Amniotic epithelial cell (primary cell): ENCODE results near the gene ACVR1.
A peak's percentile ranks its signal among the peaks of the same experiment; 100 is the strongest.

Experiments
- DNase-seq: peaks from one replicate; pipeline ENCODE4 v3.0.0-alpha.2; 2010; ENCODE audit warnings: low read depth

ACVR1 gene

DNA sequence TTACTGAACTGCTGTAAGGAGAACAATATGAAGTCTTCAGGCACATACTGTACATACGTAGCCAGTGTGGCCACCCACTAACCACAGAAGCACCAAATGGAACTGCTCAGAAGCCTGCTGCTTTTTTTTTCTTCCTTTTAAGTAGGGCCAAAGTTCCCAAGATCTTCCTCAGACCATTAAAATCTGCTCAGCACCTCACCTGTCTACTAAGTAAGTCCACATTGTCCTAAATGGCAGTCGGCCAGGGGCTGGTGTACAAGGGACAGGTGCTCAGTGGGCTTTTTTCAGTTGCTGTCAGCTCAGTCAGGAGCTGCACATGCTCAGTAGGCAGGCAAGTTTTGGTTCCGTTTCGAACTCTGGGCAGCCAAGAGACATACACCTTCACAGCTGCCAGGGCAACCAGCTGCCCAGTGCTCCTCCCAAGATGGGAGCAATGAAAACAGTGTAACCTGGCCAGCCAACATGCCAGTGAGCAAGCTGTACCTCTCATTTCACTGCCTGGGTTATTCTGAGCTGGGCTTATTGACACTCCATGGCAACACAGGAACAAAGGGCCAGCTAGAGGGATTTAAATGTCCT, 86.1 kb downstream of the ACVR1 start:
- DNase-seq: no peak

DNA sequence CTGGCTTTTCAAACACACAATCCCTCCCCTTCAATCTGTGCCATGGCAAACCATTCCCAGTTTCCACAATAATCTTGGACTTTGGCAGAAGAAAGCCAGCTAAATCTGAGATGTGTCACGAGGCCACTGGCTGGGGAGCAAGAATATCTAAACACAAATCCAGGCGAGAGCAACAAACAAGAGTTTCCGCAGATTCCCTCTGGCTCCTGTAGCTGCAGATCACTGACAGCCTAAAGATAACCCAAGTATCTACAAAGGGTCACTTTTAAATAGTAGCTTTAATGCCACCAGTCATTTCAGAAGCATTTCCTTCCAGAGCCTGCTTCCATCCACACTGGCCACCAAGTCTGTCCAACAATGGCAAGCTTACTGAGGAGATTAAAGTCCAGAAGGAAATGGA, 86.9 kb downstream of the ACVR1 start:
- no peak for DNase-seq

DNA sequence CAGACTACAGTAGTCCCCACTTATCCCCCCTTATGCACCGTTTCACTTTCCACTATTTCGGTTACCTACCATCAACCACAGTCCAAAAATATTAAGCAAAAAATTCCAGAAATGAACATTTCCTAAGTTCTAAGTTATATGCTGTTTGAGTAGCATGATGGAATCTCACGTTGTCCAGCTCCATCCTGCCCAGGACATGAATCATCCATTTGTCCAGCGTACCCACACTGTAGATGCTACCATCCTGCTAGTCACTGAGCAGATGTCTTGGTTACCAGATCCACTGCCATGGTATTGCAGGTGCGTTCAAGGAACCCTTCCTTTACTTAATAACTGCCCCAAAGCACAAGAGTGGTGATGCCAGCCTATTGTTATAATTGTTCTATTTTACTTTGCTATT, 87.9 kb downstream of the ACVR1 start:
- no peak for DNase-seq

DNA sequence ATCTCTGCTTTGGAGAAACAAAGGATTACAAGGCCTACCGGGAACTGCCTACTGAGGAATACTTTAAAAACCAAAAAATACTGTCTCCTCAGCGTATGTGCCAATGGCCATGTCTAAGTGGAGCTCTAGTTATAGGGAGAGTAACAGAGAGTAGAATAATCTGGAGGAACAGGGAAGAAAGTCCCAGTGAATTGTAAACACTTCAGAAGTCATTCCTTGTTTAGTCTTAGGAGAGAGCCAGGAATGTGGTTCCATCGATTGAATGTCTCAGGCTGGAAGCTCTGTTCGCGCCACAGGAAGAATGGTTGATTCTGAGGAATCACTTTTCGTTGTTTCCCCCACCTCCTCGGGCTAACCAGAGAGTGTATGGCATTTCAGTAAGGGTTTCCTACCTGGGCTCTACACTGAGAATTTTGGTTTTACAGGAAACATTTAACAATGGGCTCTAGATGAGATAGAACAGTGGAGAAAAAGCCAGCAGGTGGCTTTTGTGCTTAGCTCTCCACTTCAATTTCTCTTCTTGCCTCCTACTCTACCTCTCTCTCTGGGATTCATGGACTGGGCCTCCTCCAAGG, 88.7 kb downstream of the ACVR1 start:
- DNase-seq: no peak

DNA sequence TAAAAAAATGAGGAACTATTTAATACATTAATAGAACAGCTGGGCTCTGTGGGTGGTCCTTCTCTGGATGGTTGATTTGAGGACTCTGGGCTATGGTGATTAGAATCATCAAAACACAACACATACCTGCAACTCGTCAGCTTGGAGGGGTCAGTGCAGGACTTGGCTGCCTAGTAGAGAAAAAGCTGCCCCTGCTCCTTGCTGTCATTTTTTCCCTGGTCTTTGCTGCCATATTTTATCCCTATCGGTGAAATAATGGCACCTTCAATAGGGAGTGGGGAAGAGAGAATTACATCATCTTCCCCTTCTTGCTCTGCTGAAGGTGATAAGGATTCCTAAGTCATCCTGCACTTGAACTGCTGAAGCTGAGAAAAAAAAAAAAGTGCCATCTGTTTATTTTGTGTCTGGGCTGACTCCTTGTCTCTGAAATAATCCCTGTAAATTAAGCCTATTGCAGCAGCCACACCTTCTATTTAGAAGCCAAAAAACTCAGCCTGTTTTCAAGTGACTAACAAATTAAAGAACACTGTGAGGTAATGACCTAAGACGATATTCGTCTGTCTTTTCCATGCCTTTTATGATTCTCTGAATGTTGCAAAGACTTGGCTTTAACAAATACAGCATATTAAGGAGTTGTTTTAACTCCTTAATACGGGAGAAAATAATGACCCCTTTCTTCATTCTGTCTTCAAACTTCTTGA, 89.3 kb downstream of the ACVR1 start:
- peak; percentile 15 for DNase-seq

DNA sequence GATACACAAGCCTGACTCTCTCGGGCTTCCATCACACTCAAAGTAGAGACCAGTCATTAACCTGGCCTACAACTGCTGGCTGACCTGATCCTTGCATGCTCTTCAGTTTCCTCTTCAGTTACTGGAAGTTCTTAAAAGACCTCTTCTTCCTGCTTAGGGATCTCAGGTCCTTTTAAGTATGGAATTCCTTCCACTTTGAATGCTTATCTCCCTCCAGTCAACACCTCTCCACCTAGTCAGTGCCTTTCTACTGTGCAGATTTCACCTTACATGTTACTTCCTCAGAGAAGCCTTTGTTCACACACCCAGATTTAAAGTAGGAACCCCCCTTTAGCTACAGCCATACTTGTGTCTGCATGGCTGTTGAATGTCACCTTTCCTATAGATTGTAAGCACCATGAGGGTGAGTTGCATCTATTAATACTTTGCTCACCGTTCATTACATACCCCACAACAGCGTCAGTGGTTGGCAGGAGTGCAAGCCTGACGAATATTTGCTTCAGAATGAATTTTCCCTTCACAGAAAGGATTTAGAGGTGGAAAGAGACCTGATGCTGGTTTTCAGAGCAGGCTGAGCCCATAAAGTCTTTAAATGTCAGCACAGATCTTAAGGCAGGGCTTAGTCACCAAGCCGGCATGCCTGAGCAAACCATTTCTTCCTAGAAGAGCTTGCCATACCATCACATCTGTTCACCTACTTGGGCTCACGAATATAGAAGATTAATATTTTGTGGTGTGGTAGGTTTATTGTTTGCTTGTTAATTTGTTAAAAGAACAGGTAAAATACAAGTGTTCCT, 90.1 kb downstream of the ACVR1 start:
- DNase-seq: peak; percentile 67

DNA sequence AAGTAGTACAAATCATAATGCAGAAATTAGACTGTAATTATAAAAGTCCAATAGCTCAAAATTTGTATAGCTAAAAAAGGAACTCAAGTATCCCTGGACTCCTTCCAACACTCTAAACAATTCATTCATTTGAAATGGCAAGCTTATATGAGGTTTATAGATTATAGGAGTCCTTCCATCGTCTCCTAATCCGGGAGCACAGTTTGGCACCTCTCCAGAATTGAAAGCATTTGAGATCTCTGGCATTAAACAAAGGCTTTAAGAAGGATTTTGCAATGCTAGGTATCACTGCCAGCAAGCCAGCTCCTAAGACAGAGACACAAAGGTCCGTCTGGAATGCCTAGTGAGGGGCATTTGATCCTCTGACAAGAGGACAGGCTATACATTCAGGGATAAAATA, 90.9 kb downstream of the ACVR1 start:
- DNase-seq: peak; percentile 48

DNA sequence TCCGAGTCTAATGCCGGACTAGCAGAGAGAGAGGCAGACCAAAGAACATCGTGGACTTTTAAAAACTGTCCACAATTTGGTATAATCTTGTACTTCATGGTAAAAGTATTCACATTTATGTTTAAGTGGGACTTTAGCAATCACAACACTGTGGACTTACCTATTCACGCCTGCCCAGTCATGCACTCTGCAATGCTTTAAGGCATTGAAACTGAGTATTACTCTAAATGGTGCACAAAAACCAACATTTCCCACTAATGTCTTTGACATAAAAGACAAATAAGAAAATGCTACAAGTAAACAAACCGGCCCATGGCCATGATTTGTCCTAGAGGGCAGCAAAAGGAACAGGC, 91.3 kb downstream of the ACVR1 start:
- no peak for DNase-seq

DNA sequence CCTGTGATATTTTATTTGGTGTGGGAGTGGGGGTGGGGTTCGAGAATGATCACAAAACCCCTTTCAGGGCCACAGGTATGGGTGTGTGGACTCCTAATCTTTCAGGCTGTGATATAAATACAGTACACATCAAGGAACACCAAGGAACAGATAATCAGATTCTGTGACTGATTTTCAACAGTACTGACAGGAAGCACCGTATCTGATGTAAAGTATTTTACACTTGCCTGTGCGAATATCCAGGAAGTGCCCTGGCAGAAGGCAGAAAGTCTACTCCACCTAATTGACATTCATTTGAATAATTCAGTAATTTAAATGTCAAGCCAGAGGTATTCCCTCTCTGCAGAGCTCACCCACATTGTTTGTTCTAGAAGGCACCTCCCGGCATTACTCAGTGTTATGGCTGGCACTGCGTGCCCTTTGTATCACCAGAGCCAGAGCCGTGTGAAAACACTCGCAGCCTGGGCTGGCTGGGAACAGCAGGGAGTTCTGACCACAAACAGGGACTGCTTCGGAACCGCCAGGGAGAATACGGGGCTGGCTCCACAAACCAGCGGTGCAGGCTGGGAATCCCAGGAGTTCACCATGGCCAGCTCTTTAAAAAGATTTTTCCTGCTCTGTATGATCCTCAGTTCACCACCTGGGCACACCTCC, 91.8 kb downstream of the ACVR1 start:
- DNase-seq: peak; percentile 50

DNA sequence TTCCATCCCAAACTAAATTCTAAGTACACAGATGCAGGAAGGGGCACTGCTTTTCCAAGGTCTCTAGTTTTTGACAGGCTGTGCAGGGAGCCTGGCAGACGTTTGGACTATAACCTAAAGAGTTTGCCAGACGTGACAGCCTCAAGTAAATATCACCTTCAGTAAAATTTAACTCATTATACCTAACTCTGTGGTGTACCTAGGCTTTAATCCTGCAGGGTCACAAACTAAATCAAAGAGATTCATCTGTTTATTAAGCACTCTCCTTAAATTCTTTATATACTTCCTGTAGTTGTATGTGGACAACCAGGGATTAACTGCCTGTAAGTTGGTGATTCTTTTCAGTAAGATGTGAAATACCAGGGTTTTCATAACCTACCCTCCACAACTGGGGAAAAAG, 92.9 kb downstream of the ACVR1 start:
- no peak for DNase-seq

DNA sequence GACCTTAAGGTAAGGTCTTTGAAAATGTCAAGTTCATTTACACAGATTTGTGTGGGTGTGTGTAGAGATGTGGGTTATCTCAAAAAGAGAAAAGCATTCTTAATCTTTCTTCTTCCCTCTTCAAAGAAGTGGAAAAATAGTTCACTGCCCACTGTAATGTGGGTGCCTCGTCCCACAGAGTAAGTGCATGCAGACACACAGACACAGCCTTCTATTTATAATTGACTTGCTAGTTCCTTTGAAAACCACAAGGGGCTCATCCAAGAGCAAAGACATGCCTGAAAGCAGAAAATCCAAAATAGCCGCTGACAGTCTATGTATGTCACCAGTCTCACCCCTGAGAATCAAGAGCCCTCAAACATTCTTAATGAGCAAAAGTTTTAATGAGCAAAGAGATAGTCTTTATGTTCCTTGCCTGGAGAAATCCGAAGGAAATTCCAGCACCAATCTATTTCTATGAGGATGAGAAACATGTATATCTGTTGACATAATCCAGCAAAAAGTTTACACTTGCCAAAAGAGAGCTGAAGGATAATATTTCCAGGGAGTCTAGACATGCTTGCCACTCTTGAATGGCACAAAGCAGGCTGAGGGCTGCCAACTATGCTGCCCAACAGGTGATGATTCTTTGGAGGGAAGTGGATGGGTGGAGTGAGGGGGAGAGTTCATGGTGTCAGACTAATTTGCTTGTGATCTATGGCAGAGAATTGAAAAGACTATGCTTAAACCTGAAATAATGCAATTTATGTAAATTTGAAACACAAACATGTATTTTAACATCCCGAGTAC, 93.9 kb downstream of the ACVR1 start:
- DNase-seq: no peak

DNA sequence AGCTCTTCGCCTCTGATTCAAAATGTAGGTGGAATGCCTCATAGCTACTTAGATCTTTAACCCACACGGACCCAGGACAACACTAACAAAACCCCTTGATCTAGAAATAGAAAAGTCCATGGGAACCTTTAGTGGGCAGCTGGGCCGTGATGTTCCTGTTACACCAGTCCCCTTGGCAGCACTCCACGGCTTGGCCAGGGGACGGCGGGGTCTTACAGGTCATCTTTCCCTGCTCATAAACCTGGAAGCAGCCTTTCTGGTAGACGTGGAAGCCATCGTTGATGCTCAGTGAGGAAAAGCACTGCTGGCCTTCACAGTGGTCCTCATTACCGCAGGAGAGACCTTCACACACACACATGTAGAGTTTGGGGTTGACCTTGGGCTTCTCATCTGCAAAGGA, 95.9 kb downstream of the ACVR1 start:
- DNase-seq: no peak

DNA sequence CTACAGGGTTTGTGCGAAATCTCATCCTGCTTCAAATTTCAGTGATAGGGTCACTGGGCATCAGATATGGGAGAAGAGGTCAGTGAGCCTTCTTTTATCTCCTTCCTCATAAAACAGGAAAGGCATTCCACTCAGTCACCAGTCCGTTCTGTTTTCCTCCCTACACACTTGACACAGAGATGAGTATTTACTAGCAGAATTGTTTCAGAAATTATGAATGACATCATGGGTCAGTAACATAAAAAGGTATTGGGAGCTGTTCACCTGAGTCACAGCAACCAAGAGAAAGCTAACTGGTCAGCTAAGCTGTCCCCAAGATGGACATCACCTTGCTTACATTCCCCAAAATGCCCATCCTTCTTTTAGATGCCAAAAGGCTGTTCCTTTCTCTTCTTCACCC, 96.3 kb downstream of the ACVR1 start:
- DNase-seq: no peak

DNA sequence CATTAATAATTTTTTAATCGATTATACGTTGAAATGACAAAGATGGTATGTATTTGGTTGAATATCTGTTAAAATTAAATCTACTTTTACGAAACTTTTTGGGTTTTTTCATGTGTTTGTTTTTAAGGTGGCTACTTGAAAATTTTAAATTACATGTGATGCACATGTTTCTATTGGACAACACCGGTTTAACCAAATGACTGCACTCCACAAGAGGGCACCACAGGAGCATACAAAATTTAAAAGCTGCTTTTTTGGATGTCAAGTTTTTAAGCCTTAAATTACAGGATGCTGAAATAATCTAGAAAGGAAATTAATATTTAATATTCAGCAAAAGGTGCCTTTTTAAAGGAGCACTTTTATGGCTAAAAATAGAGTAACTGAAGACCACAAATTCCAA, 98.7 kb downstream of the ACVR1 start:
- peak; percentile 58 for DNase-seq

DNA sequence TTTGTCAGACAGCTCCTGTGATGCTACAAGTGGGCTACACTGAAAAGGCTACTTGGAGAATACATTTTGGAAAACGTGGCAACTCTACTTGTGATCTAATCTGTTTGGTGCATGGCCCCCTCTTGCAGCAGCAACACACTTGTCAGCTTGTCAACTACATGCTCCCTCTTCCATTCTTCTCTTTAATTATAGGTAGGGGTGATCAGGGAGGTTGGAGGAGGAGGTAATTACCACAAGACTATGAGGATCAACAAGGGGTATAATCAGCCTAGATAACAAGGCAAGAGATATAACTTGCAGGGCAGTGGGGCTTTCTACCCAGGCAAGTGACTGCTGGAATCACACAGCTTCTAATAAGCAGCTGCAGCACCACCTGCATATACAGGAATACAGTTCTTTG, 104.9 kb downstream of the ACVR1 start:
- no peak for DNase-seq

DNA sequence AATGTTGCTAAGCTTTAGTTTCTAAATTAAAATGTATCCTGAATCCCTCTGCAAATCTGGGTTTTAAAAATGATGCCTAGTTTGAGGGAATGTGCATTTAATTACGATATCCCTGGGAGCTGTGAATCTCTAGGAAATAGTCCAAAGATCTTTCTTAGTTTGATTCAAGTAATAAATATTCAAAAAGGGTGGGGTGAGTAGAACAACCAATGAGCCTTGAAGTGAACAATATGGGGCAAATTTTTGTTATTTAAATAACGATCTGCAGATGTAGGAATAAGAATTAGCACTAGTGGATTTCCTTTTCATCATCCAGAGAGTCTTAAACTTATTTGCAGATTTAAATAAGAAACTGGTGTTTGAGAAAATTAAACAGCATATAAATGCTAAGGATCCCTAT, 106.3 kb downstream of the ACVR1 start:
- no peak for DNase-seq

DNA sequence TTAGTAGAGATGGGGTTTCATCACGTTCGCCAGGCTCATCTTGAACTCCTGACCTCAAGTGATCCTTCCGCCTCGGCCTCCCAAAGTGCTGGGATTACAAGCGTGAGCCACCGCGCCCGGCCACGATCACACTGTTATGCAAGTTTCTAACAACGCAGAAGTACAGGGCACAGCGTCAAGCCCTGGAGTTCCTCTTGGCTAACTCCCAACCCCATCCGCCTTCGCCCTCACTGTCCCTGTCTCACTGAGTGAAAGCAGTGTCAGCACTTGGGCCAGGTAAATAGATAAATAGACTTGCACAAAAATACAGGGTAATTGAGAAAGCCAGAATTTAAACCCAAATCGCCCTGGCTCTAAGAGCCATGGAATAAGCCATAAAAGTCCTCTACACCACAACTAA, 111.7 kb downstream of the ACVR1 start:
- no peak for DNase-seq

DNA sequence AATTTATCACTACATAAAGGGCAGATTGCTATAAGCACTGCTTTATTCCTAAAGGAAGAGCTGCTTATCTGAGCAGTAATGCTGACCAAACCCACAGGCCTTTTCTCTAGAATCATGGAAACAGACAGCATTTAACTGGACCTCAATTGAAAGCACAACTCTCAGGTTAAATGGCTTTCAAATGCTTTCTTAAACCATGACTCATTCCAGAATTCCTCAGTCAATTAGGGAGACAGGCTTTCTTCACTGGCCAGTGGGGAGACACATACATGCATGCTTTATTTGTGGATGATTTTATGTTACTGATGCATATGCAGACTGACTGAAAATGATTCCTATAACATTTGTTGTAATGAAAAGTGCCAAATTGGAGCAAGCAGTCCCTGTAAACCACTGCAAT, 114.6 kb downstream of the ACVR1 start:
- peak; percentile 20 for DNase-seq

DNA sequence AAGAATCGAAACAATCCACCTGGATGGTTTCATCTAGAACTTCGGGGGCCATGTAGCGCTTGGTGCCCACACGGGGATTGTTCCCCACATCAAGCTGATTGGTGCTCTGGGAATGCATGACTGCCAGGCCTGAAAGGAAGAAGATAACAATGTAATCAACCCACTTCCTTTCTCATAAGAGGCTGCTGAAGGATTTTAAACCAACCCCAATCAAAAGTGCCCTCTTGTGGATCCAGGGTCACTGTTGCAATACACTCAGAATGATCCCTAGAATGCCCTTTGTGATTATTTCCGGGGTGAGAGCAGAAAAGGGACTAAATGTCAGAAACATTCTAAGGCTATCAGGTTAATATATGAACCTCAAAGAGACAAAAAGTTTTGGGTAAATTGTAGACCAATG, 115.2 kb downstream of the ACVR1 start:
- no peak for DNase-seq

DNA sequence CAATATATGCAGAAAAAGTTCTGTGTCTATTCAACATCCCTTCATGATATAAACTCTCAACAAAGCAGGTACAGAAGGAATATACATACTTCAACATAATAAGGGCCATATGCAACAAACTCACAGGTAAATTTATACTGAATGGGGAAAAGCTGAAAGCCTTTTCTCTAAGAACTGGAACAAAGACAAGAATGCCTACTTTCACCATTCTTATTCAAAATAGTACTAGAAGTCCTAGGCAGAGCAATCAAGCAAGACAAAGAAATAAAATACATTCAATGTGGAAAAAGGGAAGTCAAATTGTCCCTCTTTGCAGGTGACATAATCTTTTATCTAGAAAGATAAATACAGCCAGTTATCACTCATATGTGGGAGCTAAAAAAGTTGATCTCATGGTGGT, 116.3 kb downstream of the ACVR1 start:
- no peak for DNase-seq

DNA sequence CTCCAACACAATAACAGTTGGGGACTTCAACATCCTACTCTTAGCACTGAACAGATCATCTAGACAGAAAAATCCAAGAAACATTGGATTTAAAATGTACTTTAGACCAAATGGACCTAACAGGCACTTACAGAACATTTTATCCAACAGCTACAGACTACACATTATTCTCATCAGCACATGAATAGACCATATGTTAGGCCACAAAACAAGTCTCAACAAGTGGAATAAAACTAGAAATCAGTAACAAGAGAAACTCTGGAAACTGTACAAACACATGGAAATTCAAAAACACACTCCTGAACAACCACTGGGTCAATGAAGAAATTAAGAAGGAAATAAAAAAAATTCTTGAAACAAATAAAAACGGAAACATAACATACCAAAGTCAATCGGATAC, 117.5 kb downstream of the ACVR1 start:
- DNase-seq: no peak

DNA sequence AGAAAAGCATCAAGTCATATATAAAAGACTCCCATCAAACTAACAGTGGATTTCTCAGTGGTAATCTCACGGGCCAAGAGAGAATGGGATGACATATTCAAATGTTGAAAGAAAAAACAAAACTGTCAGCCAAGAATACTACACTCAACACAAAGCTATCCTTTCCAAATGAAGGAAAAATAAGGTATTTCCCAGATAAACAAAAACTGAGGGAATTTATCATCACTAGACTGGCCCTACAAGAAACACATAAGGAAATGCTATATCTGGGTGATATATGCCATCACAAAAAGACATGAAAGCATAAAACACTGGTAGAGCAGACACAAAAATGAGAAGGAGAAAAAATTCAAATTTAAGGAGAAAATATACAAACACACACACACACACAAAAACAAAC, 118.6 kb downstream of the ACVR1 start:
- no peak for DNase-seq
